HepG2 (cell line): ENCODE data around the gene SLC2A14. TPM values are rescaled to one million over a fixed set of nuclear protein-coding genes. Genes with fewer than 3 reads are reported as not detected.
A peak's percentile ranks its signal among the peaks of the same experiment; 100 is the strongest.

Experiments used
- ATAC-seq: fragments of 200-7000 bp; cut with Tn5 transposase; 3 replicates; pipeline ENCODE4 v1.9.1; 2020; ENCODE audit warnings: mild to moderate bottlenecking, moderate library complexity
- BruUV-seq: library from RNA; stranded (reverse); fragments of 400-500 nt; replicated peaks from 2 replicates; lab custom pipeline; 2021; lab: Mats Ljungman, UMichigan
- CTCF ChIA-PET: fragments of 300-600 bp; formaldehyde crosslinking; extraction: SDS; loops from one replicate; lab custom pipeline; 2021; ENCODE audit warnings: low total read pairs, inconsistent platforms, low intra/inter-chr PET ratio; lab: Yijun Ruan, JAX
- POLR2A ChIA-PET: fragments of 350-600 bp; sonication (Branson Sonifier 250); formaldehyde crosslinking; loops from one replicate; lab custom pipeline; 2020; ENCODE audit warnings: antibody characterized with exemption, inconsistent platforms; lab: Yijun Ruan, JAX
- DNase-seq: peaks from one replicate; pipeline ENCODE4 v3.0.0-alpha.2; 2015; ENCODE audit warnings: low spot score
- FAIRE-seq: peaks from 3 replicates; lab custom pipeline; 2011; peaks lifted over from hg19 to GRCh38; lab: Jason Lieb, UNC
- H2AFZ ChIP-seq: one replicate; pipeline ENCODE4 v1.6.1; 2011; ENCODE audit warnings: low read length, inconsistent platforms
- H3K27ac ChIP-seq: fragments of 300-600 bp; 3 replicates; pipeline ENCODE4 v1.8.0; 2011; ENCODE audit warnings: mixed run types, mild to moderate bottlenecking, mixed read lengths, low read length, inconsistent platforms; ENCODE audit not compliant: insufficient read depth; ENCODE audit errors: extremely low read length
- H3K27me3 ChIP-seq, 2 experiments: fragments of 200-600 bp in 1 of 2; 2 replicates in 1 of 2; 3 replicates in 1 of 2; pipeline versions ENCODE4 v1.6.0 to v1.8.0; 2011; ENCODE audit warnings: low read length in 2 of 2, mild to moderate bottlenecking in 2 of 2, moderate library complexity in 2 of 2, inconsistent platforms in 1 of 2; ENCODE audit not compliant: insufficient read depth in 2 of 2, control insufficient read depth in 1 of 2
- H3K36me3 ChIP-seq, 2 experiments: fragments of 200-600 bp in 1 of 2; replicated peaks in 1 of 2; 2 replicates in 1 of 2; 3 replicates in 1 of 2; pipeline versions ENCODE4 v1.5.1 to v1.8.0; 2011; ENCODE audit warnings: low read length in 2 of 2, inconsistent platforms in 1 of 2; ENCODE audit not compliant: insufficient read depth in 2 of 2, control insufficient read depth in 1 of 2
- H3K4me1 ChIP-seq: 2 replicates; pipeline ENCODE4 v1.5.1; 2012; ENCODE audit warnings: low read length, inconsistent platforms; ENCODE audit not compliant: insufficient read depth
- H3K4me2 ChIP-seq: 2 replicates; pipeline ENCODE4 v1.6.0; 2011; ENCODE audit warnings: low read depth, low read length, inconsistent platforms
- H3K4me3 ChIP-seq, 3 experiments: fragments of 200-600 bp in 1 of 3; sonication (generic), shearing (Covaris generic) in 1 of 3; replicated peaks in 1 of 3; 2 replicates each; pipeline ENCODE4 v1.5.1; 2011 to 2016; ENCODE audit warnings: low read length in 3 of 3, inconsistent platforms in 2 of 3, low read depth in 2 of 3, mild to moderate bottlenecking in 2 of 3, control low read depth in 1 of 3, mixed read lengths in 1 of 3; ENCODE audit not compliant: insufficient read depth in 1 of 3
- H3K79me2 ChIP-seq: one replicate; pipeline ENCODE4 v1.6.1; 2011; ENCODE audit warnings: low read length, inconsistent platforms; ENCODE audit not compliant: insufficient read depth
- H3K9ac ChIP-seq: 2 replicates; pipeline ENCODE4 v1.6.0; 2011; ENCODE audit warnings: mild to moderate bottlenecking, low read depth, low read length, inconsistent platforms; ENCODE audit not compliant: insufficient read depth
- H3K9me3 ChIP-seq: 2 replicates; pipeline ENCODE4 v1.5.1; 2012; ENCODE audit warnings: mild to moderate bottlenecking, low read length
- H4K20me1 ChIP-seq: 2 replicates; pipeline ENCODE4 v1.6.0; 2011; ENCODE audit warnings: inconsistent platforms, mild to moderate bottlenecking, low read length, moderate library complexity; ENCODE audit not compliant: insufficient read depth
- CEBPB ChIP-seq: IDR thresholded peaks from 2 replicates; pipeline ENCODE4 v1.6.1; 2011; ENCODE audit warnings: low read depth, low read length, improper control_type of control experiment, borderline replicate concordance
- CEBPG ChIP-seq: IDR thresholded peaks from 2 replicates; pipeline ENCODE4 v1.6.1; 2016
- CHCHD3 ChIP-seq: sonication (generic); formaldehyde crosslinking; IDR thresholded peaks from 2 replicates; pipeline ENCODE4 v1.8.0; 2022; ENCODE audit warnings: mild to moderate bottlenecking, missing genetic modification reagents, moderate library complexity
- ELF4 ChIP-seq: sonication (generic); formaldehyde crosslinking; IDR thresholded peaks from 2 replicates; pipeline ENCODE4 v1.5.0; 2020; ENCODE audit warnings: missing genetic modification reagents, mild to moderate bottlenecking, moderate library complexity, borderline replicate concordance
- ETS1 ChIP-seq: sonication (generic); formaldehyde crosslinking; IDR thresholded peaks from 2 replicates; pipeline ENCODE4 v1.4.0; 2020; ENCODE audit warnings: missing genetic modification reagents
- JUN ChIP-seq: sonication (generic); formaldehyde crosslinking; IDR thresholded peaks from 2 replicates; pipeline ENCODE4 v1.4.0; 2020; ENCODE audit warnings: mild to moderate bottlenecking, missing genetic modification reagents
- NFRKB ChIP-seq: fragments of 450-650 bp; IDR thresholded peaks from 2 replicates; pipeline ENCODE4 v1.6.1; 2017
- TBX2 ChIP-seq: sonication (generic); formaldehyde crosslinking; IDR thresholded peaks from 2 replicates; pipeline ENCODE4 v1.5.0; 2020; ENCODE audit warnings: missing genetic modification reagents, mild to moderate bottlenecking, borderline replicate concordance
- USF2 ChIP-seq, 2 experiments: sonication (generic) in 1 of 2; formaldehyde crosslinking in 1 of 2; IDR thresholded peaks; 2 replicates each; pipeline versions ENCODE4 v1.5.1 to v1.6.1; 2011 to 2020; ENCODE audit warnings: borderline replicate concordance in 1 of 2, low read depth in 1 of 2, low read length in 1 of 2, mild to moderate bottlenecking in 1 of 2, missing genetic modification reagents in 1 of 2, moderate library complexity in 1 of 2
- YY1 ChIP-seq: IDR thresholded peaks from 2 replicates; pipeline ENCODE4 v1.6.1; 2011; ENCODE audit warnings: low read length, low read depth, moderate library complexity, mild to moderate bottlenecking; ENCODE audit not compliant: insufficient read depth, insufficient replicate concordance
- ZNF101 ChIP-seq: sonication (generic); formaldehyde crosslinking; IDR thresholded peaks from 2 replicates; pipeline ENCODE4 v1.4.0; 2020; ENCODE audit warnings: mild to moderate bottlenecking, low read depth, missing genetic modification reagents, borderline replicate concordance
- ZNF251 ChIP-seq: sonication (generic); formaldehyde crosslinking; IDR thresholded peaks from 2 replicates; pipeline ENCODE4 v1.9.0; 2021; ENCODE audit warnings: mild to moderate bottlenecking, missing genetic modification reagents
- ZNF460 ChIP-seq: sonication (generic); formaldehyde crosslinking; IDR thresholded peaks from 2 replicates; pipeline ENCODE4 v1.5.1; 2020; ENCODE audit warnings: missing genetic modification reagents, mild to moderate bottlenecking, borderline replicate concordance
- ZNF616 ChIP-seq: sonication (generic); formaldehyde crosslinking; IDR thresholded peaks from 2 replicates; pipeline ENCODE4 v1.5.0; 2020; ENCODE audit warnings: low read depth, mild to moderate bottlenecking, missing genetic modification reagents
- ZSCAN20 ChIP-seq: sonication (generic); formaldehyde crosslinking; IDR thresholded peaks from 2 replicates; pipeline ENCODE4 v1.4.0; 2020; ENCODE audit warnings: missing genetic modification reagents, mild to moderate bottlenecking, borderline replicate concordance
- WGBS: methylation state at CpG from one replicate; pipeline ENCODE4 v1.1.6; 2017; ENCODE audit warnings: low lambda C conversion rate; 5-methylcytosine and 5-hydroxymethylcytosine counted together
- in situ Hi-C: cut with HindIII; loops from 2 replicates; pipeline ENCODE4 v1.10.0; 2017; ENCODE audit warnings: low pct_unique_long_range_greater_than_20kb; ENCODE audit not compliant: extremely low pct_ligation_motif_present
- intact Hi-C: fragments of 100-400 bp; cut with micrococcal nuclease; formaldehyde crosslinking; loops from one replicate; pipeline ENCODE4 v1.10.0; 2022; ENCODE audit not compliant: unreplicated experiment
- polyA plus RNA-seq, 8 experiments: library from polyadenylated mRNA; depleted of rRNA in 3 of 8; stranded (reverse) in 7 of 8; unstranded in 1 of 8; fragments of >200 nt; fragmentation: Illumina TruSeq in 4 of 8; extraction: Trizol in 4 of 8; gene quantifications; 2 replicates each; pipeline versions ENCODE4 v1.2.1 to v1.2.3, GENCODE V29; 2011 to 2016; ENCODE audit warnings: low read depth in 4 of 8, missing spikeins in 1 of 8, mixed read lengths in 1 of 8; ENCODE audit not compliant: insufficient read depth in 1 of 8
- total RNA-seq, 5 experiments: library from RNA; depleted of rRNA; stranded (reverse); fragments of >200 nt; fragmentation: Illumina TruSeq; extraction: Trizol; gene quantifications; 2 replicates each; pipeline ENCODE4 v1.2.3, GENCODE V29; 2016; ENCODE audit warnings: low read depth in 1 of 5
- TF ChIP-seq, protein P1 (sequence below): sonication (generic); formaldehyde crosslinking; IDR thresholded peaks from 2 replicates; pipeline ENCODE4 v1.9.0; 2021; ENCODE audit warnings: missing genetic modification reagents, mild to moderate bottlenecking, borderline replicate concordance

SLC2A14 gene
- total and polyA plus RNA-seq, 2 of the 13 experiments (the other 11 are each of a cell fraction or from before 2014, with no cell fraction given), result 7.7 to 39.0 TPM

DNA sequence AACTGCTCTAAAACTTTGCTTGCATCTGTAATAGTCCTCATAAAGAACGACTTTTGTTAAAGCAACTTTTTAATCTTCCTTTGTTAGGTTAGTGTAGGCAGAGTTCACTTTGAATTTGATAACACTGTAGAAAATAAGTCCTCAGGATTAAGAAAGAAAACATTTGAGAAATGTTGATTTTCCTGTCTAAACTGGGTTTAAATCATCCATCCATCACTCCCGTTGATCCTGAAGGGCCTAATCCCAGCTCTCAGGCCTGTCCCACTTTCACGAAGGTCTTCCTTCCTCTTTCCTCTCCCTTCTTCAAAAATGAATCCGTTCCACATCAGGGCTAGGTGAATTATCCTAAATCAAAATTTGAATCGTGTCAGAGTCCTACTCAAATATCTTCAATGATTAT, 36.9 kb downstream of the SLC2A14 start (continued):
- TF ChIP-seq ZSCAN20 (CRISPR knock-in tag) (no peak), ZNF251 (no peak), CHCHD3 (CRISPR knock-in tag) (no peak), USF2 (IDR thresholded peaks at IDR 0.05; ENCODE audit: low read depth, low read length) (no peak), USF2 (CRISPR knock-in tag; IDR thresholded peaks at IDR 0.05; ENCODE audit: borderline replicate concordance) (no peak)
- TF ChIP-seq, all 625 proteins: peak for 0

GRCh38 chr12:7835116-7835515, 37.6 kb downstream of the SLC2A14 start:
- H3K4me2 ChIP-seq, result no peak overlapping the region
- FAIRE-seq, result no peak

More at GRCh38 chr12:7835116-7835515, 37.6 kb downstream of the SLC2A14 start:
- POLR2A ChIA-PET, result interaction anchor here (0.8 to 1.6 kb wide), 2 partner anchors 15 to 101 kb away, joined by 4 read pairs; partner anchors contain the start of gene SLC2A3
- Histone ChIP-seq H4K20me1 (no peaks in the 10 kb centered on the region), H3K9me3 (no peaks in the 10 kb centered on the region), H2AFZ (no peak overlapping the region), H3K27me3 (no peaks in the 10 kb centered on the region), H3K4me1 (peaks cover 41% of the 10 kb centered on the region), H3K9ac (no peak overlapping the region), H3K36me3 (0 out of 5 replicates have a peak, but pooled peaks cover 0 to 3% of the 10 kb centered on the region in 2 experiments), H3K79me2 (no peaks in the 10 kb centered on the region), H3K4me3 (no peak overlapping the region), H3K27ac (peak overlapping the region; percentile 33)
- in situ Hi-C loops, result no loop called here
- TF ChIP-seq TBX2 (CRISPR knock-in tag), result no peak
- no peak for TF ChIP-seq ETS1
- no peak for TF ChIP-seq ZNF616 (CRISPR knock-in tag)
- peak; percentile 11; the same call in 1 of the 2 replicates for TF ChIP-seq CEBPB
- TF ChIP-seq, protein P1, sequence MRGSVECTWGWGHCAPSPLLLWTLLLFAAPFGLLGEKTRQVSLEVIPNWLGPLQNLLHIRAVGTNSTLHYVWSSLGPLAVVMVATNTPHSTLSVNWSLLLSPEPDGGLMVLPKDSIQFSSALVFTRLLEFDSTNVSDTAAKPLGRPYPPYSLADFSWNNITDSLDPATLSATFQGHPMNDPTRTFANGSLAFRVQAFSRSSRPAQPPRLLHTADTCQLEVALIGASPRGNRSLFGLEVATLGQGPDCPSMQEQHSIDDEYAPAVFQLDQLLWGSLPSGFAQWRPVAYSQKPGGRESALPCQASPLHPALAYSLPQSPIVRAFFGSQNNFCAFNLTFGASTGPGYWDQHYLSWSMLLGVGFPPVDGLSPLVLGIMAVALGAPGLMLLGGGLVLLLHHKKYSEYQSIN (CRISPR knock-in tag), result no peak
- TF ChIP-seq CEBPG, result 0 out of 2 replicates have a peak, but pooled peaks have one; percentile 17
- no peak for TF ChIP-seq JUN (CRISPR knock-in tag)
- TF ChIP-seq ELF4, result no peak
- no peak for TF ChIP-seq ZNF251
- TF ChIP-seq YY1, result no peak
- TF ChIP-seq ZNF460 (CRISPR knock-in tag), result peak; percentile 31
- TF ChIP-seq ZNF101 (CRISPR knock-in tag), result no peak
- no peak for TF ChIP-seq NFRKB
- WGBS, result 84% methylated on average over 9 of the region's 9 CpGs
- CTCF ChIA-PET, result no interaction called here
- no peak for ATAC-seq
- intact Hi-C loops, result no loop called here
- no TSS peak for BruUV-seq
- DNase-seq, result no peak
